ENCODE results near the gene PITX1.
"Not testable (repeated sequence)": the region's sequence is repeated elsewhere in the genome, so short reads cannot be mapped to it uniquely, and the experiment has no call there.

The PITX1 gene

GRCh38 chr5:135033901-135034235, at the start of gene PITX1:
Gene PITX1 (minus strand): TSS chr5:135034228. CDS start chr5:135033881, 347 bp downstream.
- no peak for DNase-seq (ENCODE audit: low read depth in 2 of 2, low spot score in 1 of 2)

GRCh38 chr5:135083334-135083733, 49.3 kb upstream of the PITX1 start:
- DNase-seq (ENCODE audit: low read depth in 2 of 2, low spot score in 1 of 2): not testable (repeated sequence)

- DNase-seq (ENCODE audit: low read depth in 2 of 2, low spot score in 1 of 2): no peak
Observed at GRCh38 chr5:135081240-135081639, 47.2 kb upstream of the PITX1 start.

- DNase-seq (ENCODE audit: low read depth in 2 of 2, low spot score in 1 of 2): no peak
Observed at GRCh38 chr5:135079760-135080159, 45.7 kb upstream of the PITX1 start.

- DNase-seq (ENCODE audit: low read depth in 2 of 2, low spot score in 1 of 2): no peak
Observed at GRCh38 chr5:135079099-135079681, 45.2 kb upstream of the PITX1 start.

GRCh38 chr5:135076801-135077200, 42.8 kb upstream of the PITX1 start:
- no peak for DNase-seq (ENCODE audit: low read depth in 2 of 2, low spot score in 1 of 2)

- DNase-seq (ENCODE audit: low read depth in 2 of 2, low spot score in 1 of 2): no peak
Observed at GRCh38 chr5:135076051-135076491, 42.0 kb upstream of the PITX1 start.

- DNase-seq (ENCODE audit: low read depth in 2 of 2, low spot score in 1 of 2): no peak
Observed at GRCh38 chr5:135075621-135076020, 41.6 kb upstream of the PITX1 start.

- DNase-seq (ENCODE audit: low read depth in 2 of 2, low spot score in 1 of 2): no peak
Observed at GRCh38 chr5:135073761-135074345, 39.8 kb upstream of the PITX1 start.

GRCh38 chr5:135072387-135073281, 38.6 kb upstream of the PITX1 start:
- no peak for DNase-seq (ENCODE audit: low read depth in 2 of 2, low spot score in 1 of 2)

GRCh38 chr5:135071311-135071710, 37.3 kb upstream of the PITX1 start:
- DNase-seq (ENCODE audit: low read depth in 2 of 2, low spot score in 1 of 2): no peak

GRCh38 chr5:135069895-135070657, 36.0 kb upstream of the PITX1 start:
- no peak for DNase-seq (ENCODE audit: low read depth in 2 of 2, low spot score in 1 of 2)

GRCh38 chr5:135069016-135069770, 35.2 kb upstream of the PITX1 start:
- no peak for DNase-seq (ENCODE audit: low read depth in 2 of 2, low spot score in 1 of 2)

GRCh38 chr5:135067587-135067986, 33.6 kb upstream of the PITX1 start:
- DNase-seq (ENCODE audit: low read depth in 2 of 2, low spot score in 1 of 2): no peak

GRCh38 chr5:135066781-135067180, 32.8 kb upstream of the PITX1 start:
- DNase-seq (ENCODE audit: low read depth in 2 of 2, low spot score in 1 of 2): no peak

GRCh38 chr5:135065306-135066265, 31.6 kb upstream of the PITX1 start:
- no peak for DNase-seq (ENCODE audit: low read depth in 2 of 2, low spot score in 1 of 2)

- no peak for DNase-seq (ENCODE audit: low read depth in 2 of 2, low spot score in 1 of 2)
Observed at GRCh38 chr5:135064235-135064570, 30.2 kb upstream of the PITX1 start.

GRCh38 chr5:135063511-135064234, 29.6 kb upstream of the PITX1 start:
- no peak for DNase-seq (ENCODE audit: low read depth in 2 of 2, low spot score in 1 of 2)

GRCh38 chr5:135063056-135063445, 29.0 kb upstream of the PITX1 start:
- no peak for DNase-seq (ENCODE audit: low read depth in 2 of 2, low spot score in 1 of 2)

All from stimulated activated CD8-positive, alpha-beta memory T cell treated with anti-CD3 and anti-CD28 coated beads, Interleukin-4, amount 100 ng/mL, for 1 hour (primary cell).